IMR-90 (cell line): Measurements from ENCODE around the gene BCCIP. TPM values are rescaled to one million over a fixed set of nuclear protein-coding genes. Genes with fewer than 3 reads are reported as not detected.

Experiments
- ATAC-seq: fragments of 200-7000 bp; cut with Tn5 transposase; 2 replicates; pipeline ENCODE4 v1.9.1; 2020; ENCODE audit warnings: low read depth, mild to moderate bottlenecking, moderate library complexity
- BruUV-seq: library from RNA; stranded (reverse); fragments of 400-500 nt; replicated peaks from 2 replicates; lab custom pipeline; 2021; lab: Mats Ljungman, UMichigan
- CTCF ChIA-PET: fragments of 300-600 bp; formaldehyde crosslinking; extraction: SDS; loops from one replicate; lab custom pipeline; 2021; ENCODE audit warnings: antibody characterized with exemption; lab: Yijun Ruan, JAX
- POLR2A ChIA-PET: fragments of 300-600 bp; sonication (Branson Sonifier 250); formaldehyde crosslinking; loops from one replicate; lab custom pipeline; 2022; ENCODE audit warnings: antibody characterized with exemption; ENCODE audit not compliant: unreplicated experiment; lab: Charles Lee
- DNase-seq: peaks from one replicate; pipeline ENCODE4 v3.0.0; 2013
- H2AFZ ChIP-seq: replicated peaks from 2 replicates; pipeline ENCODE3; 2013; ENCODE audit warnings: low read length, mild to moderate bottlenecking; ENCODE audit not compliant: poor library complexity
- H2AK5ac ChIP-seq: 2 replicates; pipeline ENCODE4 v1.6.1; 2013; ENCODE audit warnings: low read depth, low read length, inconsistent platforms
- H2AK9ac ChIP-seq: replicated peaks from 2 replicates; pipeline ENCODE3; 2013; ENCODE audit warnings: mild to moderate bottlenecking, low read depth, low read length, moderate library complexity; ENCODE audit not compliant: poor library complexity
- H2BK120ac ChIP-seq: 2 replicates; pipeline ENCODE4 v1.6.1; 2013; ENCODE audit warnings: low read depth, low read length, inconsistent platforms
- H2BK15ac ChIP-seq: 3 replicates; pipeline ENCODE4 v1.6.1; 2013; ENCODE audit warnings: low read depth, low read length, inconsistent platforms
- H2BK20ac ChIP-seq: 2 replicates; pipeline ENCODE4 v1.6.1; 2013; ENCODE audit warnings: low read depth, mild to moderate bottlenecking, inconsistent platforms, low read length, moderate library complexity
- H2BK5ac ChIP-seq: 2 replicates; pipeline ENCODE4 v1.6.1; 2013; ENCODE audit warnings: mild to moderate bottlenecking, low read depth, low read length, inconsistent platforms; ENCODE audit not compliant: poor library complexity, severe bottlenecking
- H3K14ac ChIP-seq: replicated peaks from 2 replicates; pipeline ENCODE4 v1.6.1; 2013; ENCODE audit warnings: low read depth, low read length, inconsistent platforms
- H3K18ac ChIP-seq: 2 replicates; pipeline ENCODE4 v1.6.1; 2013; ENCODE audit warnings: low read depth, low read length, control low read depth
- H3K23ac ChIP-seq: 2 replicates; pipeline ENCODE4 v1.6.1; 2013; ENCODE audit warnings: low read depth, low read length, inconsistent platforms
- H3K27ac ChIP-seq: 2 replicates; pipeline ENCODE4 v1.5.1; 2013; ENCODE audit warnings: mild to moderate bottlenecking, control low read depth, low read length; ENCODE audit not compliant: insufficient read depth
- H3K27me3 ChIP-seq: 2 replicates; pipeline ENCODE4 v1.6.1; 2013; ENCODE audit warnings: low read length; ENCODE audit not compliant: control insufficient read depth, insufficient read depth
- H3K36me3 ChIP-seq: 2 replicates; pipeline ENCODE4 v1.6.1; 2013; ENCODE audit warnings: low read length, mixed read lengths; ENCODE audit not compliant: control insufficient read depth, insufficient read depth
- H3K4ac ChIP-seq: 2 replicates; pipeline ENCODE4 v1.6.1; 2013; ENCODE audit warnings: low read depth, low read length, inconsistent platforms
- H3K4me1 ChIP-seq: 2 replicates; pipeline ENCODE4 v1.6.1; 2013; ENCODE audit warnings: low read length, mixed read lengths; ENCODE audit not compliant: control insufficient read depth, insufficient read depth
- H3K4me2 ChIP-seq: 2 replicates; pipeline ENCODE4 v1.6.1; 2013; ENCODE audit warnings: low read depth, mild to moderate bottlenecking, control low read depth, low read length, moderate library complexity
- H3K4me3 ChIP-seq: 2 replicates; pipeline ENCODE4 v1.5.1; 2013; ENCODE audit warnings: low read depth, mild to moderate bottlenecking, control low read depth, low read length, moderate library complexity; ENCODE audit not compliant: insufficient read depth
- H3K56ac ChIP-seq: 2 replicates; pipeline ENCODE4 v1.6.1; 2013; ENCODE audit warnings: low read length, inconsistent platforms; ENCODE audit not compliant: insufficient read depth; ENCODE audit errors: extremely low read depth
- H3K79me1 ChIP-seq, 2 experiments: 2 replicates each; pipeline ENCODE4 v1.6.1; 2013; ENCODE audit warnings: low read length in 2 of 2, inconsistent platforms in 1 of 2, low read depth in 1 of 2
- H3K9ac ChIP-seq: 2 replicates; pipeline ENCODE4 v1.6.1; 2013; ENCODE audit warnings: low read depth, low read length, control low read depth
- H3K9me1 ChIP-seq: 2 replicates; pipeline ENCODE4 v1.6.1; 2013; ENCODE audit warnings: low read length, inconsistent platforms; ENCODE audit not compliant: insufficient read depth
- H3K9me3 ChIP-seq: 2 replicates; pipeline ENCODE4 v1.6.1; 2013; ENCODE audit warnings: low read length; ENCODE audit not compliant: control insufficient read depth, insufficient read depth
- H4K20me1 ChIP-seq: 2 replicates; pipeline ENCODE4 v1.6.1; 2013; ENCODE audit warnings: low read length, inconsistent platforms; ENCODE audit not compliant: insufficient read depth
- H4K5ac ChIP-seq: 2 replicates; pipeline ENCODE4 v1.6.1; 2013; ENCODE audit warnings: mild to moderate bottlenecking, low read depth, low read length, control low read depth
- H4K8ac ChIP-seq, 2 experiments: 2 replicates each; pipeline ENCODE4 v1.6.1; 2013; ENCODE audit warnings: low read depth in 2 of 2, low read length in 2 of 2, control low read depth in 1 of 2, inconsistent platforms in 1 of 2
- H4K91ac ChIP-seq: 2 replicates; pipeline ENCODE4 v1.6.1; 2013; ENCODE audit warnings: low read depth, low read length, inconsistent platforms; ENCODE audit not compliant: insufficient read depth
- BHLHE40 ChIP-seq: fragments of 150-350 bp; IDR thresholded peaks from 2 replicates; pipeline ENCODE4 v1.6.1; 2016; ENCODE audit warnings: mild to moderate bottlenecking, low read depth, low read length
- CEBPB ChIP-seq: IDR thresholded peaks from 2 replicates; pipeline ENCODE4 v1.6.1; 2012; ENCODE audit warnings: low read depth, low read length, improper control_type of control experiment
- CHD1 ChIP-seq: IDR thresholded peaks from 2 replicates; pipeline ENCODE4 v1.6.1; 2012; ENCODE audit warnings: low read depth, low read length, improper control_type of control experiment
- CTCF ChIP-seq: conservative IDR thresholded peaks from 2 replicates; pipeline ENCODE4 v1.5.1; 2012; ENCODE audit warnings: mild to moderate bottlenecking, low read depth, low read length, improper control_type of control experiment
- ELK1 ChIP-seq: fragments of 150-350 bp; IDR thresholded peaks from 2 replicates; pipeline ENCODE4 v1.6.1; 2016; ENCODE audit warnings: low read depth, mild to moderate bottlenecking, low read length, moderate library complexity, borderline replicate concordance
- MAFK ChIP-seq: IDR thresholded peaks from 2 replicates; pipeline ENCODE4 v1.6.1; 2012; ENCODE audit warnings: low read depth, low read length, improper control_type of control experiment
- MXI1 ChIP-seq: IDR thresholded peaks from 2 replicates; pipeline ENCODE4 v1.6.1; 2012; ENCODE audit warnings: low read depth, mild to moderate bottlenecking, low read length, moderate library complexity, borderline replicate concordance
- NFE2L2 ChIP-seq: fragments of 150-350 bp; IDR thresholded peaks from 2 replicates; pipeline ENCODE4 v1.6.1; 2016; ENCODE audit warnings: low read depth, mild to moderate bottlenecking, low read length
- POLR2A ChIP-seq: IDR thresholded peaks from 2 replicates; pipeline ENCODE4 v1.6.1; 2012; ENCODE audit warnings: mild to moderate bottlenecking, low read depth, low read length
- RCOR1 ChIP-seq: IDR thresholded peaks from 2 replicates; pipeline ENCODE4 v1.6.1; 2012; ENCODE audit warnings: mild to moderate bottlenecking, low read length, improper control_type of control experiment; ENCODE audit not compliant: insufficient replicate concordance
- RFX5 ChIP-seq: IDR thresholded peaks from 2 replicates; pipeline ENCODE4 v1.8.0; 2012; ENCODE audit warnings: low read depth, mild to moderate bottlenecking, low read length, moderate library complexity
- WGBS, 2 experiments: methylation state at CpG; one replicate each; pipeline versions ENCODE4 v1.1.5 to v1.1.7; 2013; ENCODE audit warnings: missing lambda C conversion rate in 2 of 2; ENCODE audit not compliant: insufficient read length in 1 of 2; ENCODE audit errors: extremely low coverage in 2 of 2; 5-methylcytosine and 5-hydroxymethylcytosine counted together
- dilution Hi-C: fragments of 300-500 bp; cut with HindIII; formaldehyde crosslinking; loops from one replicate; pipeline ENCODE4 v1.14.3; 2018; ENCODE audit warnings: low sequenced_read_pairs; ENCODE audit not compliant: unreplicated experiment
- in situ Hi-C: fragments of 300-500 bp; cut with MboI; formaldehyde crosslinking; loops from 3 replicates; pipeline ENCODE4 v1.14.3; 2019; ENCODE audit warnings: low sequenced_read_pairs, inconsistent platforms, mixed read lengths
- intact Hi-C: fragments of 100-400 bp; cut with micrococcal nuclease; formaldehyde crosslinking; loops from 2 replicates; pipeline ENCODE4 v1.10.0; 2022
- polyA plus RNA-seq, 3 experiments: library from polyadenylated mRNA; depleted of rRNA; stranded (reverse); fragments of >200 nt; gene quantifications; 2 replicates each; pipeline ENCODE4 v1.2.3, GENCODE V29; 2012; ENCODE audit warnings: low replicate concordance in 1 of 3
- total RNA-seq: library from RNA; depleted of rRNA; stranded (reverse); fragments of >200 nt; gene quantifications from 2 replicates; pipeline ENCODE4 v1.2.3, GENCODE V29; 2012

The BCCIP gene
- total and polyA plus RNA-seq, 2 of the 4 experiments (the other 2 are of a cell fraction) = 31.9 to 49.2 TPM

- in situ Hi-C loops = no loop called here
- no peak overlapping the region for H3K27ac ChIP-seq
- POLR2A ChIA-PET = no interaction called here
- H3K4ac ChIP-seq = no peak overlapping the region
- H3K9ac ChIP-seq = no peak overlapping the region
- no peaks in the 10 kb centered on the region for H3K79me1 ChIP-seq
- no peak overlapping the region for H2AK5ac ChIP-seq
- no peak overlapping the region for H3K56ac ChIP-seq
- DNase-seq = no peak
- WGBS, 2 experiments = 90% methylated on average over 6 of the region's 11 CpGs; no CpG with 5 or more reads in 1 of the 2 experiments
- no peaks in the 10 kb centered on the region for H3K9me3 ChIP-seq
- CTCF ChIA-PET = no interaction called here
- no peaks in the 10 kb centered on the region for H4K20me1 ChIP-seq
- H2AK9ac ChIP-seq = no peak overlapping the region
- H3K4me3 ChIP-seq = no peak overlapping the region
- H4K91ac ChIP-seq = no peak overlapping the region
- H3K14ac ChIP-seq = no peak overlapping the region
- no peak overlapping the region for H3K4me2 ChIP-seq
- no TSS peak for BruUV-seq
- peaks cover 2% of the 10 kb centered on the region; the same call in 1 of the 2 replicates for H3K27me3 ChIP-seq
- intact Hi-C loops = no loop called here
- ATAC-seq = no peak
- H2BK120ac ChIP-seq = no peak overlapping the region
- no peak overlapping the region for H4K5ac ChIP-seq
- no peak overlapping the region for H3K23ac ChIP-seq
- H3K18ac ChIP-seq = no peak overlapping the region
- dilution Hi-C loops = no loop called here
- H4K8ac ChIP-seq = no peak overlapping the region
- no peak overlapping the region for H2AFZ ChIP-seq
- no peaks in the 10 kb centered on the region for H3K9me1 ChIP-seq
- no peak overlapping the region for H2BK15ac ChIP-seq
- H2BK20ac ChIP-seq = no peak overlapping the region
- no peak overlapping the region for H2BK5ac ChIP-seq
- H3K4me1 ChIP-seq = no peaks in the 10 kb centered on the region
- TF ChIP-seq POLR2A (no peak), BHLHE40 (no peak), RCOR1 (no peak), CTCF (no peak), CHD1 (no peak), RFX5 (no peak), MAFK (no peak), NFE2L2 (no peak), MXI1 (no peak), ELK1 (no peak), CEBPB (no peak)
- no peaks in the 10 kb centered on the region for H3K36me3 ChIP-seq
Measured at GRCh38 chr10:125782054-125782453, 41.3 kb upstream of the BCCIP start.
